Measurements from ENCODE around the gene IFITM2.

The IFITM2 gene

DNA sequence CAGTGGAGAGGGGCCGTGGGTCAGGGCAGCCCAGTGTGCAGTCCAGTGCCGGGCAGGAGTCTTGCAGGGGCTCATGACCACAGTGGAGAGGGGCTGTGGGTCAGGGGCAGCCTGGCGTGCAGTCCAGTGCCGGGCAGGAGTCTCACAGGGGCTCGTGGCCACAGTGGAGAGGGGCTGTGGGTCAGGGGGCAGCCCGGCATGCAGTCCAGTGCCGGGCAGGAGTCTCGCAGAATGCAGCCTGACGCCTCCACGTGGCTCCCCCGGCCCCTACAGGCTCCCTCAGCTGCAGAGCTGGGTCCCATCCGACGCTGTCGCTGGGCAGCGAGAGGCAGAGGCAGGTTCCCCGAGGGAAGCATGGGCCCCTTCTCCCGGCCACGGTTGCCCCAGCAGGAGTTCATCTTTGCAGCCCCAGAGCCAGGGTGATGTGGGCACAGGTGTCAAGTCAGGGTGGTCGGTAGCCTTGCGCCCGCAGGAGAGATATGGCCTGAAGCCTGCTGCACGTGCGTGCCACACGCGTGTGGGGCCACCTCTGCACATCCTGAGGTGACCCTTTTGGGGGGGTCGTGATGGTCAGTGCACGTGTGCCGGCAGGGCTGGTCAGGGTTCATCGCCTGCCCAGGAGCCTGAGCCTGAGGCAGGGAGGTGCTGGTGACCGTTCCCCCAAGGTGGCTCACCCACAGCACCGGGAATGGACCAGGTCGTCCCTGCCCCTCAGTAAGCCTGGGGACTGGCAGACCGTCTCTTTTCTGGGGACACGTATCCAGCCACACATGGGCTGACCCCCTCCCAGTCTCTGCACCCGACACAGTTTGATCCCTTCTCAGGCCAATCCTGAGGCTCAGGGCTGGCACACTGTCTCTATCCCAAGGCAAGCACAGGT, 11.2 kb upstream of the IFITM2 start:
- DNase-seq (ENCODE audit: low read depth): no peak
- TF ChIP-seq, protein P1, sequence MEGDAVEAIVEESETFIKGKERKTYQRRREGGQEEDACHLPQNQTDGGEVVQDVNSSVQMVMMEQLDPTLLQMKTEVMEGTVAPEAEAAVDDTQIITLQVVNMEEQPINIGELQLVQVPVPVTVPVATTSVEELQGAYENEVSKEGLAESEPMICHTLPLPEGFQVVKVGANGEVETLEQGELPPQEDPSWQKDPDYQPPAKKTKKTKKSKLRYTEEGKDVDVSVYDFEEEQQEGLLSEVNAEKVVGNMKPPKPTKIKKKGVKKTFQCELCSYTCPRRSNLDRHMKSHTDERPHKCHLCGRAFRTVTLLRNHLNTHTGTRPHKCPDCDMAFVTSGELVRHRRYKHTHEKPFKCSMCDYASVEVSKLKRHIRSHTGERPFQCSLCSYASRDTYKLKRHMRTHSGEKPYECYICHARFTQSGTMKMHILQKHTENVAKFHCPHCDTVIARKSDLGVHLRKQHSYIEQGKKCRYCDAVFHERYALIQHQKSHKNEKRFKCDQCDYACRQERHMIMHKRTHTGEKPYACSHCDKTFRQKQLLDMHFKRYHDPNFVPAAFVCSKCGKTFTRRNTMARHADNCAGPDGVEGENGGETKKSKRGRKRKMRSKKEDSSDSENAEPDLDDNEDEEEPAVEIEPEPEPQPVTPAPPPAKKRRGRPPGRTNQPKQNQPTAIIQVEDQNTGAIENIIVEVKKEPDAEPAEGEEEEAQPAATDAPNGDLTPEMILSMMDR (IDR thresholded peaks at IDR 0.05; ENCODE audit: low read depth, low read length): no peak
- TF ChIP-seq POLR2A (IDR thresholded peaks at IDR 0.05; ENCODE audit: extremely low read depth, insufficient read length) (no peak), MYC (IDR thresholded peaks at IDR 0.05; ENCODE audit: low read depth, low read length) (no peak)
- TF ChIP-seq, protein P2, sequence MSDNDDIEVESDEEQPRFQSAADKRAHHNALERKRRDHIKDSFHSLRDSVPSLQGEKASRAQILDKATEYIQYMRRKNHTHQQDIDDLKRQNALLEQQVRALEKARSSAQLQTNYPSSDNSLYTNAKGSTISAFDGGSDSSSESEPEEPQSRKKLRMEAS (IDR thresholded peaks at IDR 0.05; ENCODE audit: low read depth, low read length): no peak

DNA sequence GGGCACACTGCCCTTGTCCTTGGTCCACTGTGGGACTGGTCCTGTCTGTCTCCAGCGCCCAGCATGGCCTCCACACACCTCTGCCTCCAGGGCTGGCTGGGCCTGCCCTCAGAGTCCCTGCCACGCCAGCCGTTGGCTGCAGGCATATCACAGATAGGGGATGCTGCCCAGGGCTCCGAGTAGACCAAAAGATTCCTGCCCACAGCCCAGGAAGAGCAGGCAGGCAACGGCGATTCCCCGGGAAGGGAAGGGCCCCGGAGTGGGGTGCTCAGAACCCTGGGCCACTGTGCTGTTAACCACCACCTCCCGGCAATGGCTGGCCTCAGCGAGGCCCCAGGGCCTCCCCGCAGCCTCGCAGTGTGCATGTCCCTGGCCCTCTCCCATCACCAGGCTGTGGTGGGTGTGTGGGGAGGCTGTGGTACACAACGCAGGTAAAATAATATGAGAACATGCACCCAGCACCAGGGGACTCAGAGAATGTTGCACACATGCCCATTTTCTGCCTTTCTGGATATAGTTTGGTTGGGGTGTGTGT, 10.5 kb upstream of the IFITM2 start:
- no peak for TF ChIP-seq MYC (IDR thresholded peaks at IDR 0.05; ENCODE audit: low read depth, low read length)
- TF ChIP-seq POLR2A (IDR thresholded peaks at IDR 0.05; ENCODE audit: extremely low read depth, insufficient read length): no peak
- TF ChIP-seq, protein P2 (IDR thresholded peaks at IDR 0.05; ENCODE audit: low read depth, low read length): no peak
- TF ChIP-seq, protein P1 (IDR thresholded peaks at IDR 0.05; ENCODE audit: low read depth, low read length): no peak
- H3K4me3 ChIP-seq (ENCODE audit: low read depth, low read length): no peak overlapping the region
- no peak for DNase-seq (ENCODE audit: low read depth)

More for the DNA sequence above, 11.2 kb upstream of the IFITM2 start:
- no peak overlapping the region for H3K4me3 ChIP-seq (ENCODE audit: low read depth, low read length)

DNA sequence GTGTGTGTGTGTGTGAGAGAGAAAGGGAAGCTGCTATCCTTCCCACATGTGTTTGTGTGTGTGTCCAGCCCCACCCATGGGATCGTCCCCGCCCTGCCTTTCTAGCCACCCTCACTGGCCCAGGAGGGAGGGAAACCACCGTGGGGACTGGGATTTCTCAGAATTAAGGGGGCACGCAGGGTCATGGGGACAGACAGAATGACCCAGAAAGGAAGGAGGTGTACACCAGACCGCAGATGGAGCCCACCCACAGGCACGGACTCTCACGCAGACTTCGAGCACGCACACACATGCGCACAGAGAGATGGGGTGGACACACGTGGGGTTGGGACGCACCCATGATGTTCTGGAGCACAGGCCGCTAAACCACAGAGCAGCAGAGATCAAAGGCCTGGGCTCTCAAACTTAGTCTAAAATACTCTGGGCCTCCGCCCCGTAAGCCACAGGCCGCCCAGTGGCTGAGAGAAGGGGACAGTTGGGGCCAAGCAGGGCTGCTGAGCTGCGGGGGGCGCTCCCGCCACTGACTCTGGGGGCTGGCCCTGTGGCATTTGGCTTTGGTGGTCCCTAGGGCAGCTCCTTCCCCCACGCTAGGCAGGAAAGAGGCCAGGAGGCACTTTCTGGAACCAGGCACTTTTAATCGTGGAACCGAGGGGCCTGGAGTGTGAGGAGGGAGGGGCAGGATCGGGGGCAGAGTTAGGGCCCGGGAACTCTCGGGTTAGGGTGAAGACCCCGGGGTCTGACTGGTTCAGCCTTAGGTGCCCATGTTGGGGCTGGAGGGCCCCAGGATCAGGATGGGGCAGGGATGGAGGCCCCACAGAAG, 9.8 kb upstream of the IFITM2 start:
- TF ChIP-seq MYC (IDR thresholded peaks at IDR 0.05; ENCODE audit: low read depth, low read length) (no peak), POLR2A (IDR thresholded peaks at IDR 0.05; ENCODE audit: extremely low read depth, insufficient read length) (no peak)
- TF ChIP-seq, protein P2 (IDR thresholded peaks at IDR 0.05; ENCODE audit: low read depth, low read length): no peak
- TF ChIP-seq, protein P1 (IDR thresholded peaks at IDR 0.05; ENCODE audit: low read depth, low read length): no peak
- H3K4me3 ChIP-seq (ENCODE audit: low read depth, low read length): no peak overlapping the region
- no peak for DNase-seq (ENCODE audit: low read depth)

DNA sequence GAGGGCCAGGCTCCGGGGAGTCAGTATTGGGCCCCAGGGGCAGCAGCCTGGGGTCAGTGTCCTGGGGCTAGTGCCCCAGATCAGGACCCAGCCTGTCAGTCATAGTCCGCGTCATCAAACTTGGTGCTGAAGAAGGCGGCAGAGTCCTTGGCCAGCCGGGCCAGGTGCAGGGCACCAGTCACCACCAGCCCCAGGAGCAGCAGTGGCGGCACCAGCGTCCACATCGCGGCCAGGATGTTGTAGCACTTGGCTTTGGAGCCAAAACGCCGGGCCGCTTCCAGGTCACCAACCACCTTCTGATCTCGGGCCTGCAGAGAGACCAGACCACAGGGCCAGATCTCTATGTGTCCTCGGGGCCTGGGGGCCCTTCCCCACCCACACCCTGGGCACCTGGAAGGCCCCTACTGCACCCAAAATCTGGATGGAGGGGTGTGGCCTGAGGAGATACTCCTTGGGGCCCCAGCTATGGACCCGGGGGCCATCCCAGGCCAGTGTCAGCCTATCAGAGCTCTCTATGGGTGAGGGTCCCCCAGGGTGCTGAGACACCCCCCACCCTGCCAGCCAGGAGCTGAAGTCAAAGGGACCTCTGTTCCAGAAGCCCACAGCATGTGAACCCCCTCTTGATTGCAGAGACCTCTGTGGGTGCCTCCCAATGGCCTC, 9.1 kb upstream of the IFITM2 start:
- DNase-seq (ENCODE audit: low read depth): no peak

More for the DNA sequence above, 9.1 kb upstream of the IFITM2 start:
- no peak overlapping the region for H3K4me3 ChIP-seq (ENCODE audit: low read depth, low read length)
- TF ChIP-seq, protein P2 (IDR thresholded peaks at IDR 0.05; ENCODE audit: low read depth, low read length): no peak
- TF ChIP-seq POLR2A (IDR thresholded peaks at IDR 0.05; ENCODE audit: extremely low read depth, insufficient read length) (no peak), MYC (IDR thresholded peaks at IDR 0.05; ENCODE audit: low read depth, low read length) (no peak)
- TF ChIP-seq, protein P1 (IDR thresholded peaks at IDR 0.05; ENCODE audit: low read depth, low read length): no peak
